ENCODE results near the gene LPGAT1. TPM values are rescaled to one million over a fixed set of nuclear protein-coding genes. Genes with fewer than 3 reads are reported as not detected.
"Not testable (repeated sequence)": the region's sequence is repeated elsewhere in the genome, so short reads cannot be mapped to it uniquely, and the experiment has no call there.

LPGAT1 gene
- total RNA-seq, 2 donors from 2014 or later, result 15.4 to 18.7 TPM

DNA sequence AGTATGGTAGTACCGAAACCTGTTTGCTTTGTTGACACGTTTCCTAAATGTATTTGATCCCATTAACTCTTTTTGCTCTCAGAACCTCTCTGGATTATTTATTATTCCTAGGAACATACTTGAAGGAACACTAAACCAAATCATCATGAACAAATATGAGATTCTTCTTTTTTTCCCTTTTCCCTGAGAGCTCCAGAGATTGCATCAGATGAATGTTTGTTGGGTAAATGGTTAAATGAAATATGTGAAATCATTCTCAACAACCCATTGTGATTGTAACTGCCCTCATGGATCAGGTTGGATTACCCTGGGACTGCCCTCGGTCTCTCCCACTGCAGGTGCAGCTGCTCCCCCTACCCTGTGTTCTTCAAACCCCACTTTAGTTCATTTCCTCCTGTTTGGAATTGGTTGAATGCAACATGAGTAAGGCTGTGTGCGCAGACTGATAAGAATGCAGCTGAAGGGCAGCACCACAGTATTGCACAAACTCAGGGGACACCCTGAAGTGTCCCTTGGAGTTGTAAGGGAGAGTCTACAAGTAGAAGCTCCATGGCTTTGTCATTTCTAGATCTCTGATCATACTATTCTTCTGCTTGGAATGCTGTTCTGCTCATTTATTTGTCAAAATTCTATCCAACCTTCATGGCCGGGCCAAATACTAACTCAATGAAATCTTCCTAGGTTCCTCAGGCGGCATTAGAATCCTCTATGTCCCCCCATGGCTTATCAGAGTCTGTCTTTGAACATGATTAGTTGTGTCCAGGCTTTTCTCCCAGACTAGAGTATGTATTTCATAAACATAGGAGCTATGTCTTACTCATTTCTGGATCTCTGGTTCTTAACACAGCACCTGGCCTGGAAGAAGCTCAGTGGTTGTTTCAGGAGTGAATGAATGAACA lies 108.0 kb downstream of the LPGAT1 start:
- H3K4me3 Mint-ChIP-seq, result no peak overlapping the region
- no peak overlapping the region for H3K27ac Mint-ChIP-seq
- H3K4me1 Mint-ChIP-seq, result no peaks in the 10 kb centered on the region
- peaks cover 5% of the 10 kb centered on the region for H3K9me3 Mint-ChIP-seq
- no peaks in the 10 kb centered on the region for H3K36me3 Mint-ChIP-seq (ENCODE audit: low read depth)
- no peak for ATAC-seq (replicated peaks)
- peaks cover 14% of the 10 kb centered on the region for H3K27me3 Mint-ChIP-seq

DNA sequence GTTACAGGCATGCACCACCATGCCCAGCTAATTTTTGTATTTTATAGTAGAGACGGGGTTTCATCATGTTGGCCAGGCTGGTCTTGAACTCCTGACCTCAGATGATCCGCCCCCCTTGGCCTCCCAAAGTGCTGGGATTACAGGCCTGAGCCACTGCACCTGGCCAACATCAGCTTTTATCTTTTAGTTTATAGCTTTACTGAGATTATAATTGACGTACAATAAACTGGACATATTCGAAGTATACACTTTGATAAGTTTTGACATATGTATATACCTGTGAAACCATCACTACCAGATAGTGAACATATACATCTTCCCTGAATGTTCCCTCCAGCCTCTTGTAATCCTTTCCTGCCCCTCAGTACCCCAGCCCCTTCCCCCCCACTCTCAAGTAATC lies 114.0 kb downstream of the LPGAT1 start:
- H3K4me1 Mint-ChIP-seq; ATAC-seq (replicated peaks); H3K36me3 Mint-ChIP-seq (ENCODE audit: low read depth); H3K9me3 Mint-ChIP-seq; H3K4me3 Mint-ChIP-seq; H3K27ac Mint-ChIP-seq; H3K27me3 Mint-ChIP-seq: not testable (repeated sequence)

GRCh38 chr1:211715971-211716370 lies 114.6 kb downstream of the LPGAT1 start:
- H3K27ac Mint-ChIP-seq, result no peak overlapping the region
- no peak overlapping the region for H3K4me3 Mint-ChIP-seq
- H3K4me1 Mint-ChIP-seq, result no peaks in the 10 kb centered on the region
- no peaks in the 10 kb centered on the region for H3K36me3 Mint-ChIP-seq (ENCODE audit: low read depth)
- H3K27me3 Mint-ChIP-seq, result peaks cover 4% of the 10 kb centered on the region
- H3K9me3 Mint-ChIP-seq, result peaks cover 5% of the 10 kb centered on the region
- ATAC-seq (replicated peaks), result no peak

DNA sequence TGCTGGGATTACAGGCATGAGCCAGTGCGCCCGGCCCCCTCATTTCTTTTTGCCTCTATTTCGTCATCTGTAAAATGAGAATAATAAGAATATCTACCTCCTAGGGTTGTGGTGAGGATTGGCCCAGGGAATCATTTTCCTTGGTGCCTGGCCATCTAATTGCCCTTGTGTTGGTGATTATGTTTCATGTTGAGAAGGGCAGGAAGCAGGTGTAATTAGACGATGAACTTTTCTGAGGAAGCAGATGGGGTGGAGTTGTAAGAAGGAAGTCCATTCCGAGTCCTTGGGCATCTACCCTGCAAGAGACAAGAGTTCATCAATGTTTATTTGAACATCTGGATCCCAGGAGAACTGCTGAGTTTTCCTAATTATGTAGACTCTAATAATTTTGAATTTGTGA lies 116.4 kb downstream of the LPGAT1 start:
- no peak overlapping the region for H3K27ac Mint-ChIP-seq
- H3K27me3 Mint-ChIP-seq, result no peaks in the 10 kb centered on the region
- no peaks in the 10 kb centered on the region for H3K9me3 Mint-ChIP-seq
- no peaks in the 10 kb centered on the region for H3K4me1 Mint-ChIP-seq
- ATAC-seq (replicated peaks), result no peak
- no peaks in the 10 kb centered on the region for H3K36me3 Mint-ChIP-seq (ENCODE audit: low read depth)
- H3K4me3 Mint-ChIP-seq, result no peak overlapping the region

- Mint-ChIP-seq H3K4me3 (no peak overlapping the region), H3K27ac (no peak overlapping the region), H3K4me1 (no peaks in the 10 kb centered on the region), H3K36me3 (ENCODE audit: low read depth) (no peaks in the 10 kb centered on the region), H3K27me3 (no peaks in the 10 kb centered on the region), H3K9me3 (no peaks in the 10 kb centered on the region)
- no peak for ATAC-seq (replicated peaks)
Observed at GRCh38 chr1:211713231-211713630, 117.3 kb downstream of the LPGAT1 start.

DNA sequence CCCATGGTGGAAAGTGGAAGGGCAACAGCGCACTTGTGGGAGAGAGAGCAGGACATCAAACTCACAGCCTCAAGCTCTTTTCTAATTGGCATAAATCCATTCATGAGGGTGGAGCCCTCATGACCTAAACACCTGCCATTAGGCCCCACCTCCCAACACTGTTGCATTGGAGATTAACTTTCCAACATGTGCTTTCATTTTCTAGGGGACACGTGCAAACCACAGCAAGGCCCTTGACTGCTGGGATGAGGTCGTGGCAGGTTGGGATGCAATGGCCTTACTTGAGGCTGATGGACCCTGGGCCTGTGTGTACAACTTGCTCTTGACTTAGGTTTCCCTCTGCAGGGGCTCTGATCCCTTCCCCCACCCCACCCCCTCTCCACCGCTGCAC lies 119.3 kb downstream of the LPGAT1 start:
- H3K27ac Mint-ChIP-seq, result no peak overlapping the region
- H3K4me3 Mint-ChIP-seq, result no peak overlapping the region
- H3K4me1 Mint-ChIP-seq, result no peaks in the 10 kb centered on the region
- H3K36me3 Mint-ChIP-seq (ENCODE audit: low read depth), result no peaks in the 10 kb centered on the region
- no peaks in the 10 kb centered on the region for H3K27me3 Mint-ChIP-seq
- no peaks in the 10 kb centered on the region for H3K9me3 Mint-ChIP-seq
- no peak for ATAC-seq (replicated peaks)

- H3K4me3 Mint-ChIP-seq, result no peak overlapping the region
- ATAC-seq (replicated peaks), result no peak
- no peaks in the 10 kb centered on the region for H3K4me1 Mint-ChIP-seq
- H3K27ac Mint-ChIP-seq, result no peak overlapping the region
- H3K36me3 Mint-ChIP-seq (ENCODE audit: low read depth), result no peaks in the 10 kb centered on the region
- no peaks in the 10 kb centered on the region for H3K27me3 Mint-ChIP-seq
- H3K9me3 Mint-ChIP-seq, result no peaks in the 10 kb centered on the region
Observed at GRCh38 chr1:211710566-211711314, 119.8 kb downstream of the LPGAT1 start.

GRCh38 chr1:211708926-211709325 lies 121.6 kb downstream of the LPGAT1 start:
- no peaks in the 10 kb centered on the region for H3K36me3 Mint-ChIP-seq (ENCODE audit: low read depth)
- H3K27me3 Mint-ChIP-seq, result no peaks in the 10 kb centered on the region
- no peaks in the 10 kb centered on the region for H3K9me3 Mint-ChIP-seq
- H3K27ac Mint-ChIP-seq, result no peak overlapping the region
- ATAC-seq (replicated peaks), result no peak
- no peak overlapping the region for H3K4me3 Mint-ChIP-seq
- H3K4me1 Mint-ChIP-seq, result no peaks in the 10 kb centered on the region

GRCh38 chr1:211708006-211708405 lies 122.6 kb downstream of the LPGAT1 start:
- no peak for ATAC-seq (replicated peaks)
- no peak overlapping the region for H3K4me3 Mint-ChIP-seq
- no peaks in the 10 kb centered on the region for H3K36me3 Mint-ChIP-seq (ENCODE audit: low read depth)
- no peaks in the 10 kb centered on the region for H3K27me3 Mint-ChIP-seq
- H3K4me1 Mint-ChIP-seq, result no peaks in the 10 kb centered on the region
- H3K9me3 Mint-ChIP-seq, result no peaks in the 10 kb centered on the region
- H3K27ac Mint-ChIP-seq, result no peak overlapping the region

DNA sequence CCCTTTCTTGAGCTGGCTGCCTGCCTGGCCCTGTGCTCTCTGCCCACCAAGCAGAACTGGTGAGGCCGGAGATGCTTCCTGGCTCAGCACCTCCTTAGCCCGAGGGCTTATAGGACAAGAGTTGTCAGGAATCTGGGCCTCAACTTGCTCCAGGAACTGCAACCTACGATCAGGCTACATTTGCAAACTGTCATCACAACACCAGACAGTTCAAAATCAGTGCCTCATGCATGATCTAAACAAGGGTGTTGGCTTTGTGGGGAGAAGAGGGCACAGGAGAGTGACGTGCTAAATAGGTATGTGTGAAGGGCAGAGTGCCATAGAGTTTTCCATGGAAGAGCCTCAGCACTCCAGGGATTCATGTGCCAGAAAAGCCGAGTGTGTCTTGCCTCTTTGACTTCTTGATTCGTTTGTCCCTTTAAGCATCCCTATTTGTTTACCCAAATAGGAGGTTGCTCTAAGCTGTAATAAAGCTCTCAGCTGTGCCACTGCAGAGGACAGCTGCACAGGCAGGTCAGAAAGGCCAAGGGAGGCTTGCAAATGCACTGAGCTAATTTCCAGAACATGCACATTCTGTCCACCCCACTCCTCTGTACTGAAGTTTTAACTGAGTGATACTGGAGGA lies 125.0 kb downstream of the LPGAT1 start:
- Mint-ChIP-seq H3K36me3 (ENCODE audit: low read depth) (no peaks in the 10 kb centered on the region), H3K27ac (no peak overlapping the region), H3K4me3 (no peak overlapping the region), H3K27me3 (no peaks in the 10 kb centered on the region), H3K9me3 (no peaks in the 10 kb centered on the region), H3K4me1 (no peaks in the 10 kb centered on the region)
- no peak for ATAC-seq (replicated peaks)

DNA sequence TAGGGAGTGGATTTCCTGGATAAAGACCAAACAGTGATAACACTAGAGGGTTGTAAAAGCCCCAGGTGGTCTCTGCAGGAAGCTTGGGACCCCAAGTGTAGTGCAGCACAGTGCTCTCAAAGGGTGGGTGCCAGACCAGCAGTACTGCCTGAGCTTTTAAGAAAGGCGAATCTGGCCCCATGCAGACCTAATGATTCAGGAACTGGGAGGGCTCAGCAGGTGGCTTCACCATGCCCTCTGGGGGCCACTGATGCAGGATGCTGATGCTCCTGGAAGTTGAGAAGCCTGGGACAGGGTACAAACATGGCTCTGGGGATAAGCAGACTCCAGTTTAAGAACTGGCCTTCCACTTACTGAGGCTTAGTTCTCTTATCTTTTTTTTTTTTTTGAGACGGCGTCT lies 126.0 kb downstream of the LPGAT1 start:
- no peaks in the 10 kb centered on the region for H3K27me3 Mint-ChIP-seq
- no peak overlapping the region for H3K27ac Mint-ChIP-seq
- H3K9me3 Mint-ChIP-seq, result no peaks in the 10 kb centered on the region
- no peak for ATAC-seq (replicated peaks)
- no peak overlapping the region for H3K4me3 Mint-ChIP-seq
- H3K4me1 Mint-ChIP-seq, result no peaks in the 10 kb centered on the region
- no peaks in the 10 kb centered on the region for H3K36me3 Mint-ChIP-seq (ENCODE audit: low read depth)

DNA sequence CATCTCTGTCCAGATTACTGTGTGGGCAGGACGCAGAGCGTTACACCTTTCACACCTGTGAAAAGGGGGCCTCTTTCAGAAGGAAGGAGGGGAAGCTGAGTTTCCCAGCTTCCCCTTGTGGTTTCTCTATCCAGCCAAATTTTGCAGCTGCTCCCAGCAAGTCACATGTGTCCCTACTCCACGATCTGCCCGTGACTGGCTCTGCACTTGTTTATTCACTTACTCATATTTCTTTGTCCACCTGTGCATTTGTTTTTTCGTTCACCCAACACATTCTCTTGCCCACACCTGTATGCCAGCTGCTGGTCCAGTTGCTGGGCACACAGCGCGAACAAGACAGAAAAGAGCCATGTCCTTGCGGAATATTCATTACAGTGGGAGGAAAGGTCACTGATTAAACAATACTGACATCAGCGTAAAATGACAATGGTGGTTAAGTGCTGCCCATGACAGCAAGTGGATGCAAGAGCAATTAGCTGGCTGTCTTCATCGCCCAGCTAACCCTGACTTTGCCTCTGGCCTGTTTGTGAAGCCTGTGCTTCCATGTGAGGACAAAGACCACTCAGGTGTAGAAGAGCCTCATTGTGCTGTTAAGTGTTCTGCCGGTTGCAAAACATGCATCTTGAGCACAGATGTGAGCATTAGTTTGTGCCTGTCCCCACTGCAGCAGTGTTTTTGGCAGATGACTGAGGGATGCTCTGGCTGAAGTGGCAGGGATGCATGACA lies 126.6 kb downstream of the LPGAT1 start:
- Mint-ChIP-seq H3K36me3 (ENCODE audit: low read depth) (no peaks in the 10 kb centered on the region), H3K4me3 (no peak overlapping the region), H3K4me1 (no peaks in the 10 kb centered on the region), H3K9me3 (no peaks in the 10 kb centered on the region), H3K27me3 (no peaks in the 10 kb centered on the region), H3K27ac (no peak overlapping the region)
- ATAC-seq (replicated peaks), result no peak

- Mint-ChIP-seq H3K36me3 (ENCODE audit: low read depth) (no peaks in the 10 kb centered on the region), H3K4me3 (no peak overlapping the region), H3K27me3 (no peaks in the 10 kb centered on the region), H3K27ac (no peak overlapping the region), H3K4me1 (no peaks in the 10 kb centered on the region), H3K9me3 (no peaks in the 10 kb centered on the region)
- no peak for ATAC-seq (replicated peaks)
Observed at GRCh38 chr1:211701733-211702132, 128.8 kb downstream of the LPGAT1 start.

GRCh38 chr1:211699059-211699458 lies 131.5 kb downstream of the LPGAT1 start:
- H3K4me3 Mint-ChIP-seq, result peak overlapping the region; percentile 37
- ATAC-seq (replicated peaks), result no peak
- H3K9me3 Mint-ChIP-seq, result no peaks in the 10 kb centered on the region
- H3K27me3 Mint-ChIP-seq, result no peaks in the 10 kb centered on the region
- no peaks in the 10 kb centered on the region for H3K36me3 Mint-ChIP-seq (ENCODE audit: low read depth)
- no peaks in the 10 kb centered on the region for H3K4me1 Mint-ChIP-seq
- H3K27ac Mint-ChIP-seq, result no peak overlapping the region

Data from activated T-helper 17 cell treated with anti-CD3 and anti-CD28 coated beads, Interleukin-2, amount 50 U/mL, for 72 hours (primary cell).